SK-N-SH treated with all-trans-retinoic acid at 6 μM for 48 hours (cell line): Measurements from ENCODE around the gene CACNA1C.

Experiments
- ARNTL ChIP-seq: fragments of 450-650 bp; formaldehyde crosslinking; IDR thresholded peaks from 2 replicates; pipeline ENCODE4 v1.5.0; 2020; ENCODE audit warnings: low read depth, mild to moderate bottlenecking, moderate library complexity, borderline replicate concordance
- BACH2 ChIP-seq: fragments of 250-450 bp; sonication (Bioruptor Pico); IDR thresholded peaks from 2 replicates; pipeline ENCODE4 v1.9.0; 2021; ENCODE audit warnings: mild to moderate bottlenecking, borderline replicate concordance
- ZC3H10 ChIP-seq: fragments of 250-450 bp; sonication (Bioruptor Pico); IDR thresholded peaks from 2 replicates; pipeline ENCODE4 v1.5.1; 2021; ENCODE audit warnings: mild to moderate bottlenecking, moderate library complexity
- ZFP3 ChIP-seq: fragments of 250-450 bp; sonication (Bioruptor Pico); IDR thresholded peaks from 2 replicates; pipeline ENCODE4 v1.5.0; 2020; ENCODE audit warnings: mild to moderate bottlenecking, moderate library complexity
- ZFP30 ChIP-seq: fragments of 450-650 bp; formaldehyde crosslinking; IDR thresholded peaks from 2 replicates; pipeline ENCODE4 v1.5.0; 2022; ENCODE audit warnings: mild to moderate bottlenecking, moderate library complexity
- ZNF565 ChIP-seq: fragments of 450-650 bp; formaldehyde crosslinking; conservative IDR thresholded peaks from 2 replicates; pipeline ENCODE4 v1.5.0; 2020; ENCODE audit warnings: low read depth, mild to moderate bottlenecking, moderate library complexity
- TF ChIP-seq, protein P1 (sequence below): fragments of 250-450 bp; sonication (Bioruptor Pico); IDR thresholded peaks from 2 replicates; pipeline ENCODE4 v1.8.0; 2020; ENCODE audit warnings: mild to moderate bottlenecking, moderate library complexity, borderline replicate concordance
- TF ChIP-seq, protein P2 (sequence below): fragments of 250-450 bp; sonication (Bioruptor Pico); IDR thresholded peaks from 2 replicates; pipeline ENCODE4 v1.5.1; 2020; ENCODE audit warnings: low read depth, mild to moderate bottlenecking, moderate library complexity
- TF ChIP-seq, protein P3 (sequence below): fragments of 250-450 bp; sonication (Bioruptor Pico); IDR thresholded peaks from 2 replicates; pipeline ENCODE4 v1.5.0; 2020; ENCODE audit warnings: mild to moderate bottlenecking, moderate library complexity

DNA sequence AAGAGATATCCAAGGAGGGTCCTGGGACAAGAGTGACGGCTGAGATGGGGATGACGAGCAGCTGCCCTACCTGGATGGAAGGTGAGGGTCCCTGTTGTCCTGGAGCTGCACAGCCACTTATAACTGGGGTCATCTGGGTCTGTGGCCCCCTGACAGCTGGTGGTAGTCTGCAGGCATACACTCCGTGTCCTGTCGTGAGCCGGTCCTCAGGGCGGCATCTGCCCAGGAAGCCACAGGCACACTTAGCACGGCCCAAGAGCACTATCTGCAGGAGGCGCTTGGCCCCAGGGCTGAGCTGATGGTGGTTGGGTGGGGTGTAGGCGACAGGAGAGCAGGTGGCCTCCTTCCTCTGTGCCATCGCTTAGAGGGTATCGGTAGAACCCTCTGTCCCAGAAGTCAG is 248.1 kb downstream of the CACNA1C start:
- TF ChIP-seq, protein P1, sequence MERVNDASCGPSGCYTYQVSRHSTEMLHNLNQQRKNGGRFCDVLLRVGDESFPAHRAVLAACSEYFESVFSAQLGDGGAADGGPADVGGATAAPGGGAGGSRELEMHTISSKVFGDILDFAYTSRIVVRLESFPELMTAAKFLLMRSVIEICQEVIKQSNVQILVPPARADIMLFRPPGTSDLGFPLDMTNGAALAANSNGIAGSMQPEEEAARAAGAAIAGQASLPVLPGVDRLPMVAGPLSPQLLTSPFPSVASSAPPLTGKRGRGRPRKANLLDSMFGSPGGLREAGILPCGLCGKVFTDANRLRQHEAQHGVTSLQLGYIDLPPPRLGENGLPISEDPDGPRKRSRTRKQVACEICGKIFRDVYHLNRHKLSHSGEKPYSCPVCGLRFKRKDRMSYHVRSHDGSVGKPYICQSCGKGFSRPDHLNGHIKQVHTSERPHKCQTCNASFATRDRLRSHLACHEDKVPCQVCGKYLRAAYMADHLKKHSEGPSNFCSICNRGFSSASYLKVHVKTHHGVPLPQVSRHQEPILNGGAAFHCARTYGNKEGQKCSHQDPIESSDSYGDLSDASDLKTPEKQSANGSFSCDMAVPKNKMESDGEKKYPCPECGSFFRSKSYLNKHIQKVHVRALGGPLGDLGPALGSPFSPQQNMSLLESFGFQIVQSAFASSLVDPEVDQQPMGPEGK (CRISPR knock-in tag): no peak
- TF ChIP-seq ZNF565 (CRISPR knock-in tag) (no peak), ZFP30 (CRISPR knock-in tag) (no peak), BACH2 (CRISPR knock-in tag) (no peak), ZC3H10 (no peak), ZFP3 (CRISPR knock-in tag) (no peak), ARNTL (CRISPR knock-in tag) (no peak)
- TF ChIP-seq, protein P2, sequence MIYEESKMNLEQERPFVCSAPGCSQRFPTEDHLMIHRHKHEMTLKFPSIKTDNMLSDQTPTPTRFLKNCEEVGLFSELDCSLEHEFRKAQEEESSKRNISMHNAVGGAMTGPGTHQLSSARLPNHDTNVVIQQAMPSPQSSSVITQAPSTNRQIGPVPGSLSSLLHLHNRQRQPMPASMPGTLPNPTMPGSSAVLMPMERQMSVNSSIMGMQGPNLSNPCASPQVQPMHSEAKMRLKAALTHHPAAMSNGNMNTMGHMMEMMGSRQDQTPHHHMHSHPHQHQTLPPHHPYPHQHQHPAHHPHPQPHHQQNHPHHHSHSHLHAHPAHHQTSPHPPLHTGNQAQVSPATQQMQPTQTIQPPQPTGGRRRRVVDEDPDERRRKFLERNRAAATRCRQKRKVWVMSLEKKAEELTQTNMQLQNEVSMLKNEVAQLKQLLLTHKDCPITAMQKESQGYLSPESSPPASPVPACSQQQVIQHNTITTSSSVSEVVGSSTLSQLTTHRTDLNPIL: no peak
- TF ChIP-seq, protein P3, sequence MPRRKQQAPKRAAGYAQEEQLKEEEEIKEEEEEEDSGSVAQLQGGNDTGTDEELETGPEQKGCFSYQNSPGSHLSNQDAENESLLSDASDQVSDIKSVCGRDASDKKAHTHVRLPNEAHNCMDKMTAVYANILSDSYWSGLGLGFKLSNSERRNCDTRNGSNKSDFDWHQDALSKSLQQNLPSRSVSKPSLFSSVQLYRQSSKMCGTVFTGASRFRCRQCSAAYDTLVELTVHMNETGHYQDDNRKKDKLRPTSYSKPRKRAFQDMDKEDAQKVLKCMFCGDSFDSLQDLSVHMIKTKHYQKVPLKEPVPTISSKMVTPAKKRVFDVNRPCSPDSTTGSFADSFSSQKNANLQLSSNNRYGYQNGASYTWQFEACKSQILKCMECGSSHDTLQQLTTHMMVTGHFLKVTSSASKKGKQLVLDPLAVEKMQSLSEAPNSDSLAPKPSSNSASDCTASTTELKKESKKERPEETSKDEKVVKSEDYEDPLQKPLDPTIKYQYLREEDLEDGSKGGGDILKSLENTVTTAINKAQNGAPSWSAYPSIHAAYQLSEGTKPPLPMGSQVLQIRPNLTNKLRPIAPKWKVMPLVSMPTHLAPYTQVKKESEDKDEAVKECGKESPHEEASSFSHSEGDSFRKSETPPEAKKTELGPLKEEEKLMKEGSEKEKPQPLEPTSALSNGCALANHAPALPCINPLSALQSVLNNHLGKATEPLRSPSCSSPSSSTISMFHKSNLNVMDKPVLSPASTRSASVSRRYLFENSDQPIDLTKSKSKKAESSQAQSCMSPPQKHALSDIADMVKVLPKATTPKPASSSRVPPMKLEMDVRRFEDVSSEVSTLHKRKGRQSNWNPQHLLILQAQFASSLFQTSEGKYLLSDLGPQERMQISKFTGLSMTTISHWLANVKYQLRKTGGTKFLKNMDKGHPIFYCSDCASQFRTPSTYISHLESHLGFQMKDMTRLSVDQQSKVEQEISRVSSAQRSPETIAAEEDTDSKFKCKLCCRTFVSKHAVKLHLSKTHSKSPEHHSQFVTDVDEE: no peak
